Muscle layer of colon (tissue), 2 donors: ENCODE measurements around the gene PI16.

Source experiments
- H3K27ac ChIP-seq: one replicate; pipeline ENCODE4 v1.7.0; 2013; ENCODE audit warnings: low read depth, mild to moderate bottlenecking, low read length, moderate library complexity
- H3K27me3 ChIP-seq, 2 donors: one replicate each; pipeline ENCODE4 v1.7.0; 2013; ENCODE audit warnings: low read length in 2 of 2, mild to moderate bottlenecking in 2 of 2; ENCODE audit not compliant: insufficient read depth in 2 of 2, control insufficient read depth in 1 of 2
- H3K36me3 ChIP-seq: one replicate; pipeline ENCODE4 v1.7.0; 2013; ENCODE audit warnings: mild to moderate bottlenecking, low read length; ENCODE audit not compliant: insufficient read depth
- H3K4me1 ChIP-seq: one replicate; pipeline ENCODE4 v1.7.0; 2013; ENCODE audit warnings: mild to moderate bottlenecking, low read length; ENCODE audit not compliant: insufficient read depth
- H3K4me3 ChIP-seq, 2 donors: one replicate each; pipeline ENCODE4 v1.7.0; 2013; ENCODE audit warnings: low read length in 2 of 2, low read depth in 1 of 2, mild to moderate bottlenecking in 1 of 2, moderate library complexity in 1 of 2
- H3K9ac ChIP-seq: one replicate; pipeline ENCODE4 v1.7.0; 2013; ENCODE audit warnings: low read length
- H3K9me3 ChIP-seq: one replicate; pipeline ENCODE4 v1.7.0; 2013; ENCODE audit warnings: mild to moderate bottlenecking, low read length
- donor health status: abdominal sarcoma.
- donor health status: Adenocarcinoma of cecum.

PI16 gene

GRCh38 chr6:36954262-36954931, at the start of gene PI16:
TSS of gene PI16 (plus strand) at chr6:36954738. CDS start at chr6:36954761, 23 bp downstream.
- H3K27ac ChIP-seq = no peak within 1 kb of the TSS
- no peak within 1 kb of the TSS for H3K4me3 ChIP-seq
- no peak within 1 kb of the TSS for H3K9ac ChIP-seq

GRCh38 chr6:36904851-36905393, 49.6 kb upstream of the PI16 start:
- H3K9me3 ChIP-seq = no peaks in the 10 kb centered on the region
- H3K27me3 ChIP-seq = no peaks in the 10 kb centered on the region
- H3K4me1 ChIP-seq = peaks cover 27% of the 10 kb centered on the region
- H3K36me3 ChIP-seq = peaks cover 31% of the 10 kb centered on the region
- H3K9ac ChIP-seq = no peak overlapping the region
- H3K4me3 ChIP-seq = no peak overlapping the region
- no peak overlapping the region for H3K27ac ChIP-seq

More at GRCh38 chr6:36954262-36954931, at the start of gene PI16:
- Histone ChIP-seq H3K27me3 (no peaks in the 10 kb centered on the region), H3K4me1 (no peaks in the 10 kb centered on the region), H3K9me3 (no peaks in the 10 kb centered on the region), H3K36me3 (no peaks in the 10 kb centered on the region)

- Histone ChIP-seq H3K4me1 (peaks cover 27% of the 10 kb centered on the region), H3K36me3 (peaks cover 32% of the 10 kb centered on the region), H3K27ac (peak overlapping the region; percentile 54), H3K9ac (no peak overlapping the region), H3K4me3 (no peak overlapping the region), H3K27me3 (no peaks in the 10 kb centered on the region), H3K9me3 (no peaks in the 10 kb centered on the region)
Observed at GRCh38 chr6:36906539-36907325, 47.8 kb upstream of the PI16 start.

- Histone ChIP-seq H3K4me1 (peaks cover 27% of the 10 kb centered on the region), H3K36me3 (peaks cover 31% of the 10 kb centered on the region), H3K27ac (peak overlapping the region; percentile 61)
Observed at GRCh38 chr6:36907781-36908180, 46.8 kb upstream of the PI16 start.

GRCh38 chr6:36908747-36909146, 45.8 kb upstream of the PI16 start:
- peaks cover 31% of the 10 kb centered on the region for H3K36me3 ChIP-seq
- H3K27me3 ChIP-seq = no peaks in the 10 kb centered on the region
- peaks cover 27% of the 10 kb centered on the region for H3K4me1 ChIP-seq
- no peaks in the 10 kb centered on the region for H3K9me3 ChIP-seq
- no peak overlapping the region for H3K9ac ChIP-seq
- H3K27ac ChIP-seq = no peak overlapping the region
- no peak overlapping the region for H3K4me3 ChIP-seq

More at GRCh38 chr6:36907781-36908180, 46.8 kb upstream of the PI16 start:
- Histone ChIP-seq H3K9ac (no peak overlapping the region), H3K9me3 (no peaks in the 10 kb centered on the region), H3K4me3 (peak overlapping the region in 1 of 2 donors; percentile 7), H3K27me3 (no peaks in the 10 kb centered on the region)

- Histone ChIP-seq H3K27me3 (no peaks in the 10 kb centered on the region), H3K9ac (no peak overlapping the region), H3K27ac (no peak overlapping the region), H3K36me3 (peaks cover 29% of the 10 kb centered on the region), H3K4me3 (no peak overlapping the region), H3K9me3 (no peaks in the 10 kb centered on the region), H3K4me1 (peaks cover 12% of the 10 kb centered on the region)
Observed at GRCh38 chr6:36912030-36912454, 42.5 kb upstream of the PI16 start.

GRCh38 chr6:36912586-36912985, 42.0 kb upstream of the PI16 start:
- Histone ChIP-seq H3K27ac (no peak overlapping the region), H3K27me3 (no peaks in the 10 kb centered on the region), H3K9me3 (no peaks in the 10 kb centered on the region), H3K4me3 (no peak overlapping the region), H3K36me3 (peaks cover 29% of the 10 kb centered on the region), H3K4me1 (peaks cover 11% of the 10 kb centered on the region), H3K9ac (no peak overlapping the region)

- Histone ChIP-seq H3K4me3 (no peak overlapping the region), H3K4me1 (peaks cover 11% of the 10 kb centered on the region), H3K27me3 (no peaks in the 10 kb centered on the region), H3K9me3 (no peaks in the 10 kb centered on the region), H3K36me3 (peaks cover 29% of the 10 kb centered on the region), H3K27ac (no peak overlapping the region), H3K9ac (no peak overlapping the region)
Observed at GRCh38 chr6:36913082-36913481, 41.5 kb upstream of the PI16 start.

- H3K9me3 ChIP-seq = no peaks in the 10 kb centered on the region
- no peak overlapping the region for H3K27ac ChIP-seq
- peaks cover 36% of the 10 kb centered on the region for H3K36me3 ChIP-seq
- no peaks in the 10 kb centered on the region for H3K27me3 ChIP-seq
- H3K4me3 ChIP-seq = no peak overlapping the region
- no peak overlapping the region for H3K9ac ChIP-seq
- peaks cover 23% of the 10 kb centered on the region for H3K4me1 ChIP-seq
Observed at GRCh38 chr6:36914227-36914794, 40.2 kb upstream of the PI16 start.

- Histone ChIP-seq H3K27me3 (no peaks in the 10 kb centered on the region), H3K4me1 (peaks cover 26% of the 10 kb centered on the region), H3K9ac (no peak overlapping the region), H3K36me3 (peaks cover 39% of the 10 kb centered on the region), H3K9me3 (no peaks in the 10 kb centered on the region), H3K4me3 (no peak overlapping the region), H3K27ac (no peak overlapping the region)
Observed at GRCh38 chr6:36915599-36915998, 38.9 kb upstream of the PI16 start.

- H3K27ac ChIP-seq = no peak overlapping the region
- no peaks in the 10 kb centered on the region for H3K9me3 ChIP-seq
- peaks cover 39% of the 10 kb centered on the region for H3K36me3 ChIP-seq
- H3K4me1 ChIP-seq = peaks cover 26% of the 10 kb centered on the region
- H3K9ac ChIP-seq = no peak overlapping the region
- no peaks in the 10 kb centered on the region for H3K27me3 ChIP-seq
- no peak overlapping the region for H3K4me3 ChIP-seq
Observed at GRCh38 chr6:36916126-36916525, 38.4 kb upstream of the PI16 start.
